Stimulated activated CD4-positive, alpha-beta T cell treated with anti-CD3 and anti-CD28 coated beads, Interleukin-4, amount 100 ng/mL, for 24 hours (primary cell): ENCODE data around the gene PLXNB2.

Experiments
- DNase-seq: peaks from one replicate; pipeline ENCODE4 v3.0.0-alpha.2; 2020

PLXNB2 gene

DNA sequence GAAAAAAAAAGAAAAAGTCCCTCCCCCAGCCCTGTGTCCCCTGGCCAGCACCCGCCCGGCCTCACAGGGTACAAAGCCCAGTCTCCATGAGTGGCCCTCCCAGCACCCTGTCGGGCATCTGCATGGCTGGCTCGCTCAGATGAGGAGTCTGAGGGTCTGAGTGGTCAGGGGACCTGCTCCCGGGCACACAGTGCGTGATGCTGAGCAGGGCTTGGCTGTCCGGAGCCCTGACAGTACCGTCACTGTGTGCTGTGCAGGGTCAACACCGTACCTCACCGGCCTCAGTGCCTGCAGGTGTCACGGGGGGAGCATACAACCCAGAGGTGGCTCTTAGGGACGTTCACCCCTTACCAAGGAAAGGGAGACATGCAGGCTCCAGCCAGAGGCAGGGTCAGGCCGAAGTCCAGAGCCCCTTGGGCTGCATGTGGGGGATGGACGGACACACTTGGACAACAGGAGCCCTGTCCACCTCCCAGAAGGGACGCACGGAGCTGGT, 3.6 kb upstream of the PLXNB2 start:
- DNase-seq = no peak

DNA sequence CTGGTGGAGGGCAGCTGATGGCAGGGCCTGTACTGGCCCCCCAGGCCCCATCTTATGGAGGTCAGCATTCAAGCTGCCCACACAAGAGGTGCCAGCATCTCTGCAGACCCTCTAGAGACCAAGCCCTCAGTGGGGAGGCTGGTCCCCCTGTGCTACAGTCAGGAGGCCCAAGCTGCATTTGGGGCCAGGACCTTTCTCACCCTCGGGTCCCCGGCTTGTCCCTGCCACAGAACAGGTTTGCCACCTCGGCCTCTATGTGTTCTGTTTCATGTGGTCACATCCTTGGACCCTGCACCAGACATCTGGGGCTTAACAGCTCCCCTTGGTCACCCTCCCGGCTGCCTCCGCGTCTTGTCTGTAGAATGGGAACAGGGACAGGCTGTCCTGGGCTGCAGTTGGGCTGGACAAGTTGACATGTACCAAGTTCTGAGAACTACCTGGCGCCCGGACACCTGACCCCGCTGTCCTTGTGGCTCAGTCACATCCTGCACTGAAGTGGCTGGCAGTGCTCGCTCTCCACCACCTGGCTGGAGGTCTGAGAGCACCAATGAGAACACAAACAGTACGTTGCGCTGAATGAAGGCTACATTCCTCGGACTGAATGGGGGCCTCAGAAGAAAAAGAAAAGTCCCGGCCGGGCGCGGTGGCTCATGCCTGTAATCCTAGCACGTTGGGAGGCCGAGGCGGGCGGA, 2.7 kb upstream of the PLXNB2 start:
- DNase-seq = no peak

DNA sequence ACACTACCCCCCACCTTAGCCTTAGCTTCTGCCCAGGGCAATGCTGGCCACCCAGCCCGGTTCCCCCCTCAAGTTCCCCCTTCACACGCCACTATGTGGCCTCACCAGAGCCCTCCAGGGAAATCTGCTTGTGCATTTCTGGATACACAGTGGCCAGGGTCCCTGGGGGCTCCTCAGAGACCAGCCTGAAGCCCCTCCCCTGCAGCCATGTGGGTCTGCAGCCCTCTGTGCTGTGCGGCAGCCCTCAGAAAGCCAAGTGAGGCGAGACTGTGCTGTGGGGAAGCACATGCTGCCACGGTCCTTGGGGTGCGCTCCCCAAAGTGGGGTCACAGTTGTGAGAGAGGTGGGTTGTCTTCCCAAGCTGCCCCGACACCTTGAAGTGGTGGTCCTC, 2.1 kb upstream of the PLXNB2 start:
- DNase-seq = no peak

DNA sequence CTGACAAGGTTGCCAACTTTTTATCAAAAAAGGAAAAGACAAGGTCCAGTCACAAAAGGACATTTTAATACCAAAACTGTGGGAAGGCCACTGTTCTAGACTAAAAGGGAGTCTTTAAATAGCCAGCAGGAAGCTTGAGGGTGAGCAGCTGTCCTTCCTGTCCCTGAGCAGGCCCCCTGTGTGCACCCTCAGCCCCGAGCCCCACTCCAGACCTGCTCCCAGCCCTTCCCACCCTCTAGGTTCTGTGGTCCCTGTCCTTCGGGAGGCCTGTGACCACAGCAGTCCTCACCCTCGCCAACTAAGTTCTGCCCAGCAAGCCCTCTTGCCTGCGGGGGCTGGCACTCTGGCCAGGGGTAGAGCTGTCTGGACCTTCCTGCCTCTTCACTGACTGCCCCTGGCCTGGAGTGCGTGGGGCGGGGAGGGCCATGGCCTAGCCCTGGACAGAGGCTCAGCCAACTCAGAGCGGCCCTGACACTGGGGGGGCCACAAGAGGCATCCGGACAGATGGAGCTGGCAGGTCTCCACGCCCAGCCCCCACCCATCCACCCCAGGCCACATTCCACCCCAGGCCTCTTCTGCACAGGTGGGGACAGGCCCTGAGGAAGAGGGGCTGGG, 1.6 kb upstream of the PLXNB2 start:
- no peak for DNase-seq

DNA sequence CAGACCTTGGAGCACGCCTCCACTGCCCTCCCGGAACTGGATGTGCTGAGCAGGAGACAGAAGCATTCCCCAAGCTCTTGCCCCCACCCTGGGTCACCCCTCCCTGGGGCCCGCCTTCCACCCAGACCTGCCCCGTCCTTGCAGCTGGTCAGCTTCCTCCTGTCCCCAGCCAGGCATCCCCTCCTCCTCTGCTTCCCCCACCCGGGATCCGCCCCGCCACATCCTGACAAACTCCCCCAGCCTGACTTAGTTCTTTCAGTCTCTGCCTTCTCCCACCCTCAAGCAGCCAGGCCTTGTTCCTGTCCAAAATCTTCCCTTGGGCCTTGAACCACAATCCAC, 1.1 kb upstream of the PLXNB2 start:
- DNase-seq = no peak

DNA sequence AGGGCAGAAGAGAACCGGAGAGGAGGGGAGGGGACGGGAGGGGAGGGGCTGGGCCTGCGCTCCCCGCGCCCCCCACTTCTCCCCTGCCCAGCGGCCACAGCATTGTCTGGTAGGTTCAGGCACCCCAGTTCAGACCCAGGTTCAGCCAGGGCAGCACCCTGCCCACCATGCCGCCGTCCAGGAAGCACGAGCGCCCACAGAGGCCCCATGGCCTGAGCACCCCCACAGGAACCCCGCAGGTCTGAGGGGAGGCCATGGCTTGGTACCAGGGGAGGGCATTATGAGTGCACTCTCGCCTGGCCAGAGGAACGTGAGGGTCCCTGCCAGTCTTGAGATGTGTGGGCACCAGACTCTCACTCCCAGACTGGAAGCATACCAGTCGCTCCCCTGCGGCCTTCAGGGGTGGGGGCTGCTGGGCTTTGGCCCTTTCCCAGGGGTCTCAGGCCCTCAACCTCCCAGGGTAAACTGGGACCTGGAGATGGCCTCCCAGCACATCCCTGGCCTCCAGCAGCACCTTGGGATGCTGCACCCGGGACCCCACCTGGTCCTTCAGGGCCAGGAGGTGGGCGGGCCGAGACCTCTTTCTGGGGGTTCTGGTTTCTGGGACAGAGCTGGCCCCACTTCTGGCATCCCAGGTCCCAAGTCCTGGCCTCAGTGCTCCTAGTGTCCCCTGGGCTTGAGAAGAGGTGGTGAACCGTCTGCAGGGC, 597 bp upstream of the PLXNB2 start:
- DNase-seq = no peak

DNA sequence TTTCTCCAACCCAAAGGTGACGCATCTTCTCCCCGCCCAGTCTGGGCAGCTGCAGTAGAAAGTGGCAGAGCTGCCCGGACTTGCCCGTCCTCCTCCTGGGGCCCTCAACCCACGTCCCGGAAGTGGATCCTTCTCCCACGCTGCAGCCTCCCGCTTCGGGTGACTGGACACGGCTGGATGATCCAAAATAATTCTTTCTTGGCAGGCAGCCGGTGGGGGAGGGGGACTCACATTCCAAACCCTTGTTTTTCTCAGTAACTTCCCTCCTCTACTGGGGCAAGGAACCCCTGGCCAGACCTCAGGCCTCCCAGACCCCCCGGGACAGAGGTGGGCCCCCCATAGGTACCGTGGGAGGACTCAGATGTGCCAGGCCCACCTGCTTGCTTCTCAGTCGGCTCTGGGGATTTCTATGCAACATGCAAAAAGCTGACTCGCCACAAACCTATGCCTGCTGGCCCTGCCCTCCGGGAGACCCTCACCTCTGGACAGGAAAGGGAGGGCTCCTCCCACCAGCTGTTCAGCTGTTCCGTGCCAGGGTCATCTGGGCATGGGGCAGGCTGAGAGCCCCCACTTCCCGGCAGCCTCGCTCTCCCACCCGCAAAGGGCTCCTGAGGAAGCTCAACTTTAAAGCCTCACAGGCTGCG, 1.4 kb downstream of the PLXNB2 start:
- DNase-seq = no peak

DNA sequence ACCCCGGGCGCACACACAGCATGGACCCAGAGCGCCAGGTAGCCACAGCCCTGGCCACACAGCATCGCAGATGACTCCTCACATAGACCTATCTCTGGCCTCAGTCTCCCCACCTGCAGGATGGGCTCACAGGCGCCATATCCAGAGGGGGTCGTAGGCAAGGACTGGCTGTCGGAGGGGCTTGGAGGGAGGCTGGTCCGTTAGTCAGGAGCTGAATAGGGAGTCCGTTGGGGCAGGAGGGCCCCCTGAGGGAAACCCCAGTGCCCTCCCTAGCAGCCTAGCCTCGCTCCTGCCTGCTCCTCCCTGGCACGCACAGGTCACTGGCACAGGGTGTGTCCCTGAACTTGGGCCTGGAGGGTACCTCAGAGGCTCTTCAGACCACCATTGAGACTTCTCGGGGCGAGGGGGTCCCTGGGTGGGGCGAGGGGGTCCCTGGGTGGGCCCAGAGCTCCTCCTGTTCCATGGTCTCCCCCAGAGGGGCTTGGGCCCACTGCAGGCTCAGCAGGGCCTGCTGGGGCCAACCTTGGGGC, 2.0 kb downstream of the PLXNB2 start:
- DNase-seq = no peak

DNA sequence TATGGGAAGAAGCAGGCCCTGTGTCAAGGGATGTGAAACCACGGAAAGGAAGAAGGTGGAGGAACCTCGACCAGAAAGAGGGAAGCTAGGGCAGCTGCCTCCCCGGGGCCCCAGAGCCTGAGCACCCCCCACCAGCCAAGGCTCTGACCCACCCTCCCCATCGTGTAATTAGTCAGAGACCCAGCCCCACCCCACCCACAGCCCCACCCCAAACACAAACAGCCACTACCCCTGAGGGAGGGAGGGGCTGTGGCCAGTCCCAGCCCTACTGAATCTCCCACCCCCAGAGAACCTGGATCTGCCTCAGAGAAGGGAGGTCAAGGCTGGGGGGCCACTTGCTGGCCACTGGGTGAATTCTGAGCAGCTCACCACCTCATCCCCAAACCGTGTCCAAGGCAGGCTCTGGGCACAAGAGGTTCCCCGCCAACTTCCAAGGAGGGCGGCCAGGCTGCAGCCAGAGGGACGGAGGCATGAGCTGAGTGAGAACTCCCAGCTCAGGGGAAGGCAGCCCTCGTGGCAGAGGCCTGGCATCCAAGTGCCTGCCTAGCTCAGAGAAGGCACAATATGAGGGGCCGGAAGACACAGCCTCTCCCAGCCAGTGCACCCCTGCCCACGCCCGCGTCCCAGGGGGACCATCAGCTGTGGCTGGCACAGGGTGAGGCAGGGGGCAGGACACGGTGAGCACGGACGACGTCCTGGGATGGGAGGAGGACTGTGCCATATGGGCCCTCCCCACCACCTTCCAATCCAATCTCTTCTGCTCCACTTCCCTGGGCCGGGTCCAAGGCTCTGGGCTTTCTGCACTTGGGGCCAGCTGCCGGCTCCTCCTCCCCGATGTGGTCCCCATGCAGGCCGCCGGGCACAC, 2.7 kb downstream of the PLXNB2 start:
- DNase-seq = no peak

DNA sequence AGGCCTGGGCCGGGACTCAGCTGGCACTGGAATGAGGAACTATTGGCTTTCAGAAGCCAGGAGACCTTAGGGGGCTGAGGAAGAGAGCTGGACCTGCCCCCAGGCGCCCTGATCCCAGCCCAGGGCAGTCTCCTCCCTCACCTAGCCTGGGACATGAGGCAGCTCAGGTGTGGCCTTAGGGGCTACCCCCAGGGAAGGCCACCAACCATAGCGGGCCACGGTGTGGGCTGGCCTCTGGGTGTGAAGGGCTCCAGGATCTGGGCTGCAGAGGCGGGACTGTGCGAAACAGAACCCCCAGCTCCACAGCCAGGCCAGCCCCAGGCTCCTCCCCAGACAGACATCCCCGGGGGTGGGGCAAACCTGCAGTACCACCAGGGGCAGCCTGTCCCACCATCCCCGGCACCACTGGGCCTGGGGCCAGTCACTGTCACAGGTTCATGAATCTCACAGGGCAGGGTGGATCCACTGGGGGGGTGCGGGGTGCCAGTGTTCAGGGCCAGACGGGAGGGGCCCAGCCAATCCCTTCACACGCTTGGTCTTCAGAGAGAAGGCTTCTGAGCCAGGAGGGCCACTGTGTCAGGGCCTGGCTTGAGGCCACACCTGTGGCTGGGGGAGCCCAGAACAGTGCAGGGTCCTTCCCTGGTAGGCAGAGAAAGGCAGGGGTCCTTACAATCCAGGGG, 3.5 kb downstream of the PLXNB2 start:
- no peak for DNase-seq

DNA sequence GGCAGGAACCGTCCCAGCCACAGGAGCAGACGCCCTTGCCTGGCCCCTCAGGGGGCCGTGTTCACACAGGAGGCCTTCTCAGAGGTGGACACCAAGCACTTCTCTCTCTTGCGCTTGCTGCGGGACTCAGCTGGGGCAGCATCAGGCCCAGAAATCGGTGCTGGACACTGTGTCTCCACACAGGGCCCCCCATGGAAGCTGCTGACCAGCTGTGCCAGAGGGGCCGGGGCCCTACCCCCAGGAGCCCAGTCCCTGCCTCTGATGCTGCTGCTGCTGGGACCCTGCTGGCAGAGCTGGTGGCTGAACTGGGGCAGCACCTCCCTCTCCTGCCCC, 4.0 kb downstream of the PLXNB2 start:
- DNase-seq = no peak

DNA sequence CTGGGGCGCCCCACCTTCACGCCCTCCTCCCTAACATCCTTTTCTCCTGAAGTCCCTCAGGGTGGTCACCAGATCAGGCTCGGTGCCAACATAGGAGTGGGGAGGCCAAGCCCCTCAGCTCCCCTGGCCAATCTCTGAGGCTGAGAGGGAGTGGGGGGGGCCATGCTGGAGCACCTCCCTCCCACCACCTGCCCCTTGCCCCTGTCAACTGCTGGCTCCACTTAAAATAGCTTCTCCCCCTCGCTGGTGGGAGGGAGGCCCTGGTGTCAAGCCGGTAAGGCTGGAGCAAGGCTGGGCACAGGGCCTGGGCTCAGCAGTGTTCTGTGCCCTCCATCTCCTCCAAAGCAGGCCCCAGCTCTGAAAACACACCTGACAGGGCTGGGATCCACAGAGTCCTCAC, 4.9 kb downstream of the PLXNB2 start:
- no peak for DNase-seq

DNA sequence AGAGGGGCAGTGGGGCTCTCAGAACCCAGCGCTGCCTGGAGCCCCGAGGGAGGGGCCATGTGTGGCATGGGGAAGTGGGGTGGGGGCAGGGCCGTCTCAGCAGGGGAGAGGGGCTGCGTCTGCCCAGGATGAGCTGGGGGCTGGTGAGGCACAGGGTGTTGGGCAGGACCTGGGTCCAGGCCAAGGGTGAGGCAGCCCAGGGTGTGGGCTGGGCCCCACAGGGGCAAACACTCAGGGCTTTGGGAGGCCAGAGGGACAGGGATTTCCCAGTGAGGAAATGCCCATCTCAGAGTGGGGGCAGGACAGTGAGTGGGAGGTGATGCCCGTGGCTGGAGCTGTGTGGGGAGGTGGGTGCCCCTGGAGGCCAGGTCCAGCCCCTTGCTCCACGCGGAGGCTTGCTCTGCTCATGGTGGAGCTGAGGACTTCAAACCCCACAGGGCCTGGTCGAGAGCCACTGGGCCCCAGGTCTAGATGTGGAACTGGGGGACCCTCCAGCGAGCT, 5.4 kb downstream of the PLXNB2 start:
- DNase-seq = no peak

DNA sequence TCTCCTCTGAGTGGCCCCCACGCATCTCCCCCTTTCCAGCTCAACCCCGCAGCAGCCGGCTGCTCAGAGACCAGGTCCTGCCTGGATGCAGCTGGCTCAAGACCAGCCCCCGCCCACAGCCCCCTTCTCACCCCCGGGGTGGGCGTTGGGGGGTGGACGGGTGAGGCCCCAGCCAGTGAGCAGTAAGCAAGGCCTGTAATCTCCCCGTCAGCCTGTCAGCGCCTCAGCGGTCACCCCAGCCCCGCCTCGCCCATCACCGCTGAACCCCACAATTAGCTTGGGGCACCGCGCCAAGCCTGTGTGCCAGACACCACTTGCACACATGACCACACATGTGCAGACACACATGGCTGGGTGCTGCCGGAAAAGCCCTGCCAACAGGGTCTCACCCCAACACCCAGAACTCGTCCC, 5.9 kb downstream of the PLXNB2 start:
- DNase-seq = no peak

DNA sequence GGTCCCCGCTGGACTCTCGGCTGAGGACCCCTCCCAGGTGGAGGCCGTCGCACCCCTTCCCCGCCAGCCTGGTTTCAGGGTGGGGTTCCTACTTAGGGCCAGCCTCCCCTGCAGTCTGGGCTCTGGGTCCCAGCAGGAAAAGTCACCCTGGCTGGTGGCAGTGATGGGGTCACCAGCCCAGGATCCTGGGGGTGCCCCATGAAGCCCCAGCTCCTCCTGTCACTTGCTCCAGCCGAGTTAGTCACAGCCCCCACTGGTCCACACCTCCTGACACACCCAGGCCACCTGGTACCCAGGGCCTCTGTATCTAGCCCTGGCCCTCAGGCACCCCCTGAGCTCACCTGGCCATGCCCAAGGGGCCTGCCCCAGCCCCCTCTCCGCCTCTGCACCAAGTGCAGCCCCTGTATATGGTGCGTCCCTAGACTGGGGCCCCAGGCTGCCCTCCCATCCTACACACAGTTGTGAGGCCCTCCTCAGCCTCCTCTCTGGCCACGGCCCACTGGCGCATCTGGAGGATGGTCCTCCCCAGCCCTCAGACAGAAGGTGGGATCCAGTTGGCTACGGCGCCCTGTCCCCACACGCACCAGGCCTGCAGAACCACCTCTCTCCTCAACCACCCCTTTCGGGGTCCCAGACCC, 6.7 kb downstream of the PLXNB2 start:
- no peak for DNase-seq

DNA sequence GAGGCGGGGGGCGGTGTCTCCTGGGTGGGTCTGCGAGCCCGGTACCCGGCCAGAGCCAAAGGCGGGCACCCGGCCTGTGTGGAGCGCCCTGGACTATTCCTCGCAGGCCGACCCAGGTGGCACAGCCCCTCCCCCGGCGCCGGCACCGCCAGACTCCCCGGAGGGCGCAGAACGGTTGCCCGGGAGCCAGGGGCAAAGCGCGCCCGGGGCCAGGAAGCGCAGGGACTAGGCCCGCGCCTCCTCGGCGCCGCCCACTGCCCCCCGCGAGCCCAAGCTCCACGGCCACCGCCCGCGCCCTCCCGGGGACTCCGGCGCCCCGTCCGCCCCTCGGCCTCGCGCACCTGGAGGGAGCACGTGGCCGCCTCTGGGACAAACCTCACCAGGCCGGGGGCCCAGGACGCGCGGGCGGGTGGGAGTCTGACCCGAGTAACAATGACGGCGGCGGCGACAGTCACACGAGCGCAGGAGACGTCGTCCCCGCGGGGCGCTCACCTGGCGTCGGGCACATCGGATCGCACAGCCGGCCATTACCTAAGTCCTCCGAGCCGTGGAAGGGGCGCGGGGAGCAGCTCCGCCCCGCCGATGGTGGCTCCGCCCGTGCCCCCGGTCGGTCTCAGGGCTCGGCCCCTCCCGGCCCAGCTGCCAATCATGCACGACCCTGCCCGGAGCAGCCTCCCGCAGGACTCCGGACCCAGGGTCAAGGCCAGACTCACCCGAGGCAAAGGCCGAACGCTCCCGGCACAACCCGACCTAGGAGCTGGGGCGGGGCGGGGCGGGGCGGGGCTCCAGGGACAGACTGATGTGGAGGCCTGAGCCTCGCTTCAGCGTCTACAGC, 7.4 kb downstream of the PLXNB2 start:
- no peak for DNase-seq

DNA sequence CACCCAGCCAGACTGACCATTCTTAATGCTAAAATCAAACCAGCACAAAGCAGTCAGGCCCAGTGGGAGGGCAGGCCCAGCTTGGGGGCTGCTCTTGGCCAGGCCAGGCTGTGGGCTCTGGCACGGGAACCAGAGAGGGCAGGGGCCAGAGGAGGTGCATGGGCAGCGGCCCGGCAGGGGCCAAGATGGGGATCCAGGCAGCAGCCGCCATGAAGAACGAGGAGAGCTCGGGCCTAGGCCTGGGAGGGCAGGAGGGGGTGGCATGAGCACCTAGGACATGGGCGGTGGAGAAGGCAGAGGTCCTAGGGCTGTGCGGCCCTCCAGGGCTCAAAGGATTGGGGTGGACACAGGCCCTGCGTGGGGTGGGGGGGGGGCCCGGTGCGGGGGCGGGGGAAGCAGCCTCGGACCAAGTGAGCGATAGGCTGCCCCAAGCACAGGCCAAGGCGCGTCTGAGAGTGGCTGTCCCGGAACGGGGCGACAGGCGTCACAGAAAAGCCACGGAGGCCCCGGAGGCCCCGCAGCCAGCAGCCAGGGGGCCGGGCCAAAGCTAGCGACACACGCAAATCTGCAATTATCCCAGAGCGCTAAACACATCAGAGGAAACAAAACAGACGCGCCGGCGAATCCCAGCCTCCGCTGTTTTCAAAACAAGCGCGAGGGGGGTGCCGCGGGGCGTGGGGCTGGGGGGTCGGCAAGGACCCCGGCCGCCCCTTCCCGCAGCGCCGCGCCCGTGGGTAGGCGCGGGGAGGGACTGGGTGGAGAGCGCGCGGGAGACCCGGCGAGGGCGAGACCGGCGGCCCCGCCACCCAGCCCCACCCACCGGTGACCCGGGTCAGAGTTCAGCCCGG, 8.3 kb downstream of the PLXNB2 start:
- DNase-seq = no peak

DNA sequence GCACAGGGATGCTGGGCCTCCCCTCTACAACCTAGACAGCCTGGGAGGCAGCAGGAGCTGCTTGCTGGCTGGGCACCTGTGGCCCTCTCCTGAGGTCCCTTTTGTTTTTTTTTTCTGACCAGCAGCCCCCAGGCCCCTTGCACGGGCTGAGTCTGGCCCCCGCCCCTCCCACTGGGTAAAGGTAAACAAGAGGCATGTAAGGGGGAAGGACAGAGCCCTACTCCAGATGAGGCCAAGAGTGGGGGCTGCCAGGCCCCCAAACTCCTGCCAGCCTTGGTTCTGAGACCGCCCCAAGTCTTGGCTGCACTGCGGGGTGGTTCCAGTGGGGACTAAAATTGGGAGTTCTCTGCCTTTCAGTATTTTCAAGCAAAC, 9.2 kb downstream of the PLXNB2 start:
- no peak for DNase-seq

DNA sequence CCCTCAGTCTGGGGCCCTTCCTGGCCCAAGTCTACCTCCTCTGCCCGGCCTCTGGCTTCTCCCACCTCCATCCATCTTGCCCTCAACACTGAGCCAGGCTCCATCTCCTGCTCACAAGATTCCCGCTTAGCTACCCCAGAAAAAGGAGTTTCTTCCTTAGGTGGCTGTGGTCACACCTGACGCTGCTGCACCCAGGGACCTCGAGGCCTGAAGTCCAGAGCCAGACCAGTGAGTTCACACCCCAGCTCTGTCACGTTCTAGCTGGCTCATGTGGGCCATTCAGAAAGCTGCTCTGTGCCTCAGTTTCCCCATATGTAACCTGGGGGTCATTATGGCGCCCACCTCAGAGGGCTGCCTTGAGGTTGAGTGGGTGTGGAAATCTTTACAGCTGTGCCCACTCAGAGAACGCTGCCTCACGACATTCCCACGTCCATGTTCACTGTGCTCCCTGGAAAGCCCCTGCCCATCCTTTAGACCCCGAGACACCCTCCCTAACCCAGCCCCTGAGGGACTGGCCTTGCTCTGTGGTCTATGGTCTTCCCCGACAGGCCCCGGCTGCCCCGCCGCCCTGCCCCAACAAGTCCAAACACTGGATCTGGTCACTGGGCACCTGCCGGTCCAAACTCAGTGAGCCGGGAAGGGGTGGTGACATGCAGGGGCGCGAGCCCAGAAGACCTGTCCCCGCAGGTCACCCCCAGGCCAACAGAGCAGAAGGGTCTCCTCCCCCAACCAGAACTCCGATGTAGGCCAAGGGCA, 9.8 kb downstream of the PLXNB2 start:
- DNase-seq = no peak
